Karpas-422 (cell line): ENCODE results near the gene DPH6. TPM values are rescaled to one million over a fixed set of nuclear protein-coding genes. Genes with fewer than 3 reads are reported as not detected.
"Not testable (repeated sequence)": the region's sequence is repeated elsewhere in the genome, so short reads cannot be mapped to it uniquely, and the experiment has no call there.

Source experiments
- DNase-seq: peaks from one replicate; pipeline ENCODE4 v3.0.0-alpha.2; 2015
- H2AFZ ChIP-seq: fragments of 200-600 bp; sonication (generic); 2 replicates; pipeline ENCODE4 v1.6.1; 2014; ENCODE audit warnings: antibody characterized with exemption, low read length, mixed read lengths
- H3K27ac ChIP-seq: fragments of 200-600 bp; sonication (generic); 2 replicates; pipeline ENCODE4 v1.5.1; 2014; ENCODE audit warnings: mild to moderate bottlenecking, low read length, moderate library complexity
- H3K27me3 ChIP-seq: fragments of 200-600 bp; sonication (generic); 2 replicates; pipeline ENCODE4 v1.6.1; 2014; ENCODE audit warnings: low read length, mixed read lengths
- H3K36me3 ChIP-seq: fragments of 200-600 bp; sonication (generic); 2 replicates; pipeline ENCODE4 v1.6.1; 2014; ENCODE audit warnings: low read length, mixed read lengths; ENCODE audit not compliant: insufficient read depth
- H3K4me1 ChIP-seq: fragments of 200-600 bp; sonication (generic); 2 replicates; pipeline ENCODE4 v1.6.1; 2014; ENCODE audit warnings: mild to moderate bottlenecking, low read length, mixed read lengths
- H3K4me2 ChIP-seq: fragments of 200-600 bp; sonication (generic); 2 replicates; pipeline ENCODE4 v1.6.1; 2014; ENCODE audit warnings: low read length, low read depth, mild to moderate bottlenecking; ENCODE audit not compliant: poor library complexity, severe bottlenecking
- H3K4me3 ChIP-seq: fragments of 200-600 bp; sonication (generic); 2 replicates; pipeline ENCODE4 v1.5.1; 2014; ENCODE audit warnings: mild to moderate bottlenecking, antibody characterized with exemption, low read length, mixed read lengths
- H3K79me2 ChIP-seq: fragments of 200-600 bp; sonication (generic); 2 replicates; pipeline ENCODE4 v1.6.1; 2014; ENCODE audit warnings: mild to moderate bottlenecking, low read length, mixed read lengths
- H3K9ac ChIP-seq: fragments of 200-600 bp; sonication (generic); 2 replicates; pipeline ENCODE4 v1.6.0; 2014; ENCODE audit warnings: low read length
- H3K9me2 ChIP-seq: fragments of 200-600 bp; sonication (generic), shearing (Covaris generic); replicated peaks from 2 replicates; pipeline ENCODE4 v1.6.0; 2014; ENCODE audit warnings: mild to moderate bottlenecking, low read length, moderate library complexity; ENCODE audit not compliant: insufficient read depth
- H3K9me3 ChIP-seq: fragments of 300-700, 200-600 bp; sonication (generic); 2 replicates; pipeline ENCODE4 v1.6.1; 2014; ENCODE audit warnings: low read length, mixed read lengths
- H4K20me1 ChIP-seq: fragments of 200-600 bp; sonication (generic); 2 replicates; pipeline ENCODE4 v1.6.1; 2014; ENCODE audit warnings: mild to moderate bottlenecking, antibody characterized with exemption, low read length, low read depth; ENCODE audit not compliant: insufficient read depth
- total RNA-seq: library from RNA; depleted of rRNA; stranded (reverse); fragments of >200 nt; shearing (Covaris generic); gene quantifications from 2 replicates; pipeline ENCODE4 v1.2.3, GENCODE V29; 2014; ENCODE audit warnings: low replicate concordance; rRNA removed

The DPH6 gene
- 15.3 and 15.4 TPM in 2 replicates for total RNA-seq

- Histone ChIP-seq H3K27ac (peak within 1 kb of the TSS; percentile 82), H3K4me2 (peak within 1 kb of the TSS; percentile 71), H3K9me2 (no peaks in the 10 kb centered on the region), H3K9ac (peak within 1 kb of the TSS; percentile 92), H3K4me1 (peaks cover 33% of the 10 kb centered on the region), H3K9me3 (no peaks in the 10 kb centered on the region), H3K4me3 (peak within 1 kb of the TSS; percentile 68), H2AFZ (peak within 1 kb of the TSS; percentile 73), H3K79me2 (peaks cover 3% of the 10 kb centered on the region; the same call in 1 of the 2 replicates), H3K36me3 (no peaks in the 10 kb centered on the region), H4K20me1 (no peaks in the 10 kb centered on the region), H3K27me3 (no peaks in the 10 kb centered on the region)
- DNase-seq: peak; percentile 94
Observed at GRCh38 chr15:35545824-35546510, at the start of gene DPH6. Gene DPH6 (minus strand): TSS chr15:35546165. CDS start chr15:35546141, 24 bp downstream.

GRCh38 chr15:35595656-35596055 lies 49.7 kb upstream of the DPH6 start:
- Histone ChIP-seq H4K20me1 (no peaks in the 10 kb centered on the region), H3K4me2 (no peak overlapping the region), H3K4me1 (no peaks in the 10 kb centered on the region), H3K27ac (no peak overlapping the region), H3K9me3 (no peaks in the 10 kb centered on the region), H3K4me3 (no peak overlapping the region), H3K27me3 (no peaks in the 10 kb centered on the region), H3K79me2 (no peaks in the 10 kb centered on the region), H3K9ac (no peak overlapping the region), H3K9me2 (no peaks in the 10 kb centered on the region), H3K36me3 (no peaks in the 10 kb centered on the region), H2AFZ (no peak overlapping the region)
- no peak for DNase-seq

- H3K4me2 ChIP-seq, H3K27me3 ChIP-seq, H2AFZ ChIP-seq, H3K4me3 ChIP-seq, H3K9ac ChIP-seq, H3K9me3 ChIP-seq, H4K20me1 ChIP-seq, H3K9me2 ChIP-seq, H3K27ac ChIP-seq, H3K4me1 ChIP-seq, H3K79me2 ChIP-seq, DNase-seq, H3K36me3 ChIP-seq: not testable (repeated sequence)
Observed at GRCh38 chr15:35591987-35592386, 46.0 kb upstream of the DPH6 start.

- Histone ChIP-seq H3K79me2 (no peaks in the 10 kb centered on the region), H3K9me3 (no peaks in the 10 kb centered on the region), H3K27me3 (no peaks in the 10 kb centered on the region), H2AFZ (no peak overlapping the region), H4K20me1 (no peaks in the 10 kb centered on the region), H3K4me3 (no peak overlapping the region), H3K9ac (no peak overlapping the region), H3K4me2 (no peak overlapping the region), H3K27ac (no peak overlapping the region), H3K4me1 (no peaks in the 10 kb centered on the region), H3K9me2 (no peaks in the 10 kb centered on the region), H3K36me3 (no peaks in the 10 kb centered on the region)
- no peak for DNase-seq
Observed at GRCh38 chr15:35583863-35584528, 38.0 kb upstream of the DPH6 start.

- Histone ChIP-seq H3K27me3 (no peaks in the 10 kb centered on the region), H2AFZ (no peak overlapping the region), H3K36me3 (no peaks in the 10 kb centered on the region), H3K9me3 (no peaks in the 10 kb centered on the region), H3K4me2 (no peak overlapping the region), H3K9ac (no peak overlapping the region), H3K4me3 (no peak overlapping the region), H4K20me1 (no peaks in the 10 kb centered on the region), H3K9me2 (no peaks in the 10 kb centered on the region), H3K4me1 (no peaks in the 10 kb centered on the region), H3K27ac (no peak overlapping the region), H3K79me2 (no peaks in the 10 kb centered on the region)
- no peak for DNase-seq
Observed at GRCh38 chr15:35580606-35581005, 34.6 kb upstream of the DPH6 start.

GRCh38 chr15:35567392-35567791 lies 21.4 kb upstream of the DPH6 start:
- Histone ChIP-seq H3K4me3 (no peak overlapping the region), H3K9me2 (no peaks in the 10 kb centered on the region), H4K20me1 (no peaks in the 10 kb centered on the region), H3K4me2 (no peak overlapping the region), H3K27me3 (no peaks in the 10 kb centered on the region), H2AFZ (no peak overlapping the region), H3K9me3 (no peaks in the 10 kb centered on the region), H3K9ac (no peak overlapping the region), H3K79me2 (no peaks in the 10 kb centered on the region), H3K4me1 (no peaks in the 10 kb centered on the region), H3K36me3 (no peaks in the 10 kb centered on the region), H3K27ac (no peak overlapping the region)
- no peak for DNase-seq

GRCh38 chr15:35566991-35567390 lies 21.0 kb upstream of the DPH6 start:
- DNase-seq: no peak
- H4K20me1 ChIP-seq: no peaks in the 10 kb centered on the region
- H3K4me1 ChIP-seq: no peaks in the 10 kb centered on the region
- no peak overlapping the region for H2AFZ ChIP-seq
- H3K4me2 ChIP-seq: no peak overlapping the region
- no peaks in the 10 kb centered on the region for H3K36me3 ChIP-seq
- no peaks in the 10 kb centered on the region for H3K9me2 ChIP-seq
- no peaks in the 10 kb centered on the region for H3K79me2 ChIP-seq
- no peak overlapping the region for H3K27ac ChIP-seq
- no peak overlapping the region for H3K4me3 ChIP-seq
- H3K9ac ChIP-seq: no peak overlapping the region
- H3K9me3 ChIP-seq: no peaks in the 10 kb centered on the region
- no peaks in the 10 kb centered on the region for H3K27me3 ChIP-seq

- Histone ChIP-seq H3K27ac (no peak overlapping the region), H3K27me3 (no peaks in the 10 kb centered on the region), H3K9ac (no peak overlapping the region), H3K4me2 (no peak overlapping the region), H3K4me3 (no peak overlapping the region), H3K79me2 (no peaks in the 10 kb centered on the region), H3K36me3 (no peaks in the 10 kb centered on the region), H2AFZ (no peak overlapping the region), H3K4me1 (no peaks in the 10 kb centered on the region), H4K20me1 (no peaks in the 10 kb centered on the region), H3K9me2 (no peaks in the 10 kb centered on the region), H3K9me3 (no peaks in the 10 kb centered on the region)
- no peak for DNase-seq
Observed at GRCh38 chr15:35565901-35566300, 19.9 kb upstream of the DPH6 start.
